Progenitor cell of endocrine pancreas (in vitro differentiated cells): Measurements from ENCODE around the gene SORCS2. TPM values are rescaled to one million over a fixed set of nuclear protein-coding genes. Genes with fewer than 3 reads are reported as not detected.

Source experiments
- DNase-seq: peaks from one replicate; pipeline ENCODE4 v3.0.0; 2021; ENCODE audit warnings: low spot score; ENCODE audit not compliant: unreplicated experiment
- H3K27ac Mint-ChIP-seq: 2 replicates; pipeline ENCODE4 v1.8.0; 2021; ENCODE audit warnings: mild to moderate bottlenecking, moderate library complexity, mixed read lengths
- H3K27me3 Mint-ChIP-seq: 2 replicates; pipeline ENCODE4 v1.8.0; 2021; ENCODE audit warnings: mixed read lengths
- H3K36me3 Mint-ChIP-seq: 2 replicates; pipeline ENCODE4 v1.8.0; 2022; ENCODE audit warnings: mixed read lengths; ENCODE audit not compliant: insufficient read depth
- H3K4me1 Mint-ChIP-seq: 2 replicates; pipeline ENCODE4 v1.8.0; 2021; ENCODE audit warnings: low read depth, mixed read lengths
- H3K4me3 Mint-ChIP-seq: 2 replicates; pipeline ENCODE4 v1.8.0; 2021; ENCODE audit warnings: low read depth, mild to moderate bottlenecking, moderate library complexity, mixed read lengths
- H3K9me3 Mint-ChIP-seq: 2 replicates; pipeline ENCODE4 v1.8.0; 2021; ENCODE audit warnings: low read depth, mixed read lengths
- CTCF ChIP-seq: fragments of 200-600 bp; sonication (generic); IDR thresholded peaks from one replicate; pipeline ENCODE4 v1.5.0; 2021; ENCODE audit warnings: antibody characterized with exemption, mild to moderate bottlenecking; ENCODE audit not compliant: unreplicated experiment
- total RNA-seq: library from RNA; stranded (reverse); gene quantifications from 2 replicates; pipeline ENCODE4 v1.2.1, GENCODE V29; 2021

SORCS2 gene
- total RNA-seq, 1 donor from 2014 or later: 2.2 TPM

DNA sequence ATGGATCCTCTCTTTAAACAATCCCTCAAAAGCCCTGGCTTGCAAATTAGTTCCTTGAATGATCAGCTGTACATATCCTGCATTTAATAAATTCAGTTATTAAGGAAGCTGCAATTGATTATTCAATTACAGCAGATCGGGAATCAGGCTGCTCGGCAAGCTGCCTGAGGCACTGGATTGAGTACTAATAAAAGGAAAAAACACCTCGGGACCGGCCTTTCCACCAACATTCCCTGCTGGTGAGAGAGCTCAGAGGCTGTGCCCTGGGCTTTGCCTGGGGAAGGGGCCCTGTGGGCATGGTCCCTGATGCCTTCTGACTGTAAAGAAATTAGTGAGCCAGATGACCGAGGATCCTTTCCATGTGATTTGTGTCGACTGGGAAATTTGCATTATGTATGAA lies 69.2 kb downstream of the SORCS2 start:
- no peak for DNase-seq
- Mint-ChIP-seq H3K4me1 (no peaks in the 10 kb centered on the region), H3K36me3 (no peaks in the 10 kb centered on the region), H3K27me3 (peaks cover 14% of the 10 kb centered on the region), H3K9me3 (no peaks in the 10 kb centered on the region), H3K27ac (no peak overlapping the region), H3K4me3 (no peak overlapping the region)
- no peak for TF ChIP-seq CTCF

GRCh38 chr4:7262134-7262533 lies 69.8 kb downstream of the SORCS2 start:
- no peaks in the 10 kb centered on the region for H3K4me1 Mint-ChIP-seq
- H3K27ac Mint-ChIP-seq: no peak overlapping the region
- H3K4me3 Mint-ChIP-seq: no peak overlapping the region
- TF ChIP-seq CTCF: no peak
- peaks cover 12% of the 10 kb centered on the region for H3K27me3 Mint-ChIP-seq
- H3K9me3 Mint-ChIP-seq: no peaks in the 10 kb centered on the region
- no peaks in the 10 kb centered on the region for H3K36me3 Mint-ChIP-seq
- no peak for DNase-seq

DNA sequence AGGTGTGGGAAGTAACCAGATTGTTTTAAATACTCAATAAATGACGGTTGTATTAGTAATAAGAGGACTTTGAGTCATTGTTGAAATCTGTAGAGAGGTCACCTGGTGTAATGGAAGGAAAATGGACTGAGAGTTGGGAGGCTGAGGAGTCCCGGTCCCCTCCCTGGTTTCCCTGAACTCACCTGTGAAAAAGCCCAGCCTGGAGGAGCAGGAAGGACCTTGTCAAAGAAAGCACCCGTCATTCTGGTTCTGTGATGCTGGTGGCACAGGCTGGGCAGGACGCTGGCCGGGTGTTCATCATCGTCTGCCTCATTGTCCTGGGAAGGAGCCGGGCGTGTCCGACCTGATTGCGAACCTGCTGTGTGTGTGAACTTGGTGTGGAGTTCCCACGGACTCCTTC lies 70.8 kb downstream of the SORCS2 start:
- TF ChIP-seq CTCF: no peak
- no peak for DNase-seq
- Mint-ChIP-seq H3K27ac (no peak overlapping the region), H3K36me3 (no peaks in the 10 kb centered on the region), H3K9me3 (no peaks in the 10 kb centered on the region), H3K27me3 (peaks cover 14% of the 10 kb centered on the region), H3K4me1 (no peaks in the 10 kb centered on the region), H3K4me3 (no peak overlapping the region)

DNA sequence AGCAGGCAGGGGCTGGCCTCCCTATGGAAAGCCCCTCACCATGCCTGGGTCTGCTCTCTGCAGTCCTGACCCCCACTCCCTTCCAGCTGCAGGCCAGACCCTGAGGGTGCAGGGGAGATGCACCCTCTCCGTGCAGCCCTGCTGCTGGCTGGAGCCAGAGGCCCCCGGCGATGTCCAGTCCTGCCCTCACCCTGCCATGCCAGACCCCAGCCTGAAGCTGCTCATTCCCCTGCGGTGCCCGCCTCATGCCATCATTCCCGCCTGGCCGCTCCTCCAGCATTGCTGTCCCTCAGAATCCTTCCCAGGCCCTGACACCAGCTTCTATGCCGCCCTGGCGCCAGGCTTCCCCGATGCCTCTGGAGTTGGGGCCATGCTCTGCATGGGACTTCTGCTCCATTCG lies 72.4 kb downstream of the SORCS2 start:
- DNase-seq: no peak
- Mint-ChIP-seq H3K27me3 (peaks cover 14% of the 10 kb centered on the region), H3K36me3 (no peaks in the 10 kb centered on the region), H3K4me3 (no peak overlapping the region), H3K4me1 (no peaks in the 10 kb centered on the region), H3K27ac (no peak overlapping the region), H3K9me3 (no peaks in the 10 kb centered on the region)
- TF ChIP-seq CTCF: no peak

GRCh38 chr4:7266525-7267292 lies 74.4 kb downstream of the SORCS2 start:
- DNase-seq: no peak
- Mint-ChIP-seq H3K36me3 (no peaks in the 10 kb centered on the region), H3K4me3 (no peak overlapping the region), H3K9me3 (no peaks in the 10 kb centered on the region), H3K27me3 (peaks cover 14% of the 10 kb centered on the region), H3K4me1 (no peaks in the 10 kb centered on the region), H3K27ac (peak overlapping the region; percentile 67)
- no peak for TF ChIP-seq CTCF
